Keratinocyte (primary cell): Measurements from ENCODE around the gene ADNP2. TPM values are rescaled to one million over a fixed set of nuclear protein-coding genes. Genes with fewer than 3 reads are reported as not detected.

Source experiments
- DNase-seq: peaks from one replicate; pipeline ENCODE4 v3.0.0-alpha.2; 2011; ENCODE audit warnings: low read depth, missing footprints, low spot score
- FAIRE-seq: peaks from 2 replicates; lab custom pipeline; 2011; peaks lifted over from hg19 to GRCh38; lab: Jason Lieb, UNC
- H2AFZ ChIP-seq: 2 replicates; pipeline ENCODE4 v1.6.0; 2012; ENCODE audit warnings: low read length, control low read depth, inconsistent platforms; ENCODE audit not compliant: control insufficient read depth
- H3K27ac ChIP-seq: 2 replicates; pipeline ENCODE4 v1.5.1; 2011; ENCODE audit warnings: low read length; ENCODE audit not compliant: control insufficient read depth, insufficient read depth
- H3K27me3 ChIP-seq: 3 replicates; pipeline ENCODE4 v1.6.0; 2011; ENCODE audit warnings: low read length; ENCODE audit not compliant: control insufficient read depth, insufficient read depth; ENCODE audit errors: extremely low read depth
- H3K36me3 ChIP-seq, 2 experiments: 2 replicates in 1 of 2; 3 replicates in 1 of 2; pipeline ENCODE4 v1.5.1; 2011; ENCODE audit warnings: low read length in 2 of 2, mild to moderate bottlenecking in 1 of 2; ENCODE audit not compliant: control insufficient read depth in 2 of 2, insufficient read depth in 2 of 2; ENCODE audit errors: extremely low read depth in 1 of 2
- H3K4me1 ChIP-seq: 3 replicates; pipeline ENCODE4 v1.5.1; 2011; ENCODE audit warnings: low read length; ENCODE audit not compliant: control insufficient read depth, insufficient read depth; ENCODE audit errors: extremely low read depth
- H3K4me2 ChIP-seq: 3 replicates; pipeline ENCODE4 v1.6.0; 2011; ENCODE audit warnings: low read depth, low read length; ENCODE audit not compliant: control insufficient read depth, insufficient read depth; ENCODE audit errors: extremely low read depth
- H3K4me3 ChIP-seq, 3 experiments: fragments of 200-600 bp in 1 of 3; sonication (generic) in 1 of 3; 2 replicates in 2 of 3; 3 replicates in 1 of 3; pipeline ENCODE4 v1.5.1; 2011 to 2016; ENCODE audit warnings: low read length in 3 of 3, mild to moderate bottlenecking in 3 of 3, control low read depth in 2 of 3, inconsistent platforms in 1 of 3, low read depth in 1 of 3, mixed read lengths in 1 of 3, mixed run types in 1 of 3, moderate library complexity in 1 of 3; ENCODE audit not compliant: control insufficient read depth in 2 of 3, insufficient read depth in 2 of 3; ENCODE audit errors: extremely low read depth in 1 of 3
- H3K79me2 ChIP-seq: 2 replicates; pipeline ENCODE4 v1.6.0; 2012; ENCODE audit warnings: low read length; ENCODE audit not compliant: control insufficient read depth, insufficient read depth
- H3K9ac ChIP-seq: 3 replicates; pipeline ENCODE4 v1.6.0; 2011; ENCODE audit warnings: low read length; ENCODE audit not compliant: control insufficient read depth, insufficient read depth; ENCODE audit errors: extremely low read depth
- H3K9me1 ChIP-seq: 3 replicates; pipeline ENCODE4 v1.6.0; 2011; ENCODE audit warnings: low read length; ENCODE audit not compliant: control insufficient read depth, insufficient read depth; ENCODE audit errors: extremely low read depth
- H3K9me3 ChIP-seq: 2 replicates; pipeline ENCODE4 v1.5.1; 2012; ENCODE audit warnings: low read depth, low read length; ENCODE audit not compliant: control insufficient read depth
- H4K20me1 ChIP-seq: 3 replicates; pipeline ENCODE4 v1.6.0; 2011; ENCODE audit warnings: low read length; ENCODE audit not compliant: control insufficient read depth, insufficient read depth; ENCODE audit errors: extremely low read depth
- EZH2 ChIP-seq: IDR thresholded peaks from one replicate; pipeline ENCODE4 v1.6.1; 2012; ENCODE audit warnings: inconsistent platforms, mild to moderate bottlenecking, low read length, moderate library complexity
- dilution Hi-C: fragments of 300-500 bp; cut with MboI; formaldehyde crosslinking; loops from one replicate; pipeline ENCODE4 v1.7.0; 2020; ENCODE audit warnings: low sequenced_read_pairs; ENCODE audit not compliant: extremely low pct_ligation_motif_present
- polyA plus RNA-seq, 5 experiments: library from polyadenylated mRNA; depleted of rRNA in 3 of 5; stranded (reverse) in 3 of 5; stranded (forward) in 1 of 5; unstranded in 1 of 5; fragments of >200 nt; gene quantifications; 1 replicate in 1 of 5; 2 replicates in 3 of 5; 3 replicates in 1 of 5; pipeline versions ENCODE4 v1.2.1 to v1.2.3, GENCODE V29; 2011 to 2012; ENCODE audit warnings: missing spikeins in 2 of 5, low read depth in 1 of 5, low replicate concordance in 1 of 5
- TF ChIP-seq, protein P1 (sequence below), 3 experiments: IDR thresholded peaks in 1 of 3; conservative IDR thresholded peaks in 1 of 3; optimal IDR thresholded peaks in 1 of 3; 2 replicates in 2 of 3; 3 replicates in 1 of 3; pipeline versions ENCODE3 to v1.5.1; 2011; ENCODE audit warnings: low read length in 3 of 3, mild to moderate bottlenecking in 3 of 3, moderate library complexity in 2 of 3, control low read depth in 1 of 3, inconsistent platforms in 1 of 3; ENCODE audit not compliant: insufficient read depth in 2 of 3; ENCODE audit errors: extremely low read depth in 1 of 3

The ADNP2 gene
- polyA plus RNA-seq, 1 donor (not counting 4 experiments of a cell fraction or from before 2014, with no cell fraction given) = 11.3 TPM

DNA sequence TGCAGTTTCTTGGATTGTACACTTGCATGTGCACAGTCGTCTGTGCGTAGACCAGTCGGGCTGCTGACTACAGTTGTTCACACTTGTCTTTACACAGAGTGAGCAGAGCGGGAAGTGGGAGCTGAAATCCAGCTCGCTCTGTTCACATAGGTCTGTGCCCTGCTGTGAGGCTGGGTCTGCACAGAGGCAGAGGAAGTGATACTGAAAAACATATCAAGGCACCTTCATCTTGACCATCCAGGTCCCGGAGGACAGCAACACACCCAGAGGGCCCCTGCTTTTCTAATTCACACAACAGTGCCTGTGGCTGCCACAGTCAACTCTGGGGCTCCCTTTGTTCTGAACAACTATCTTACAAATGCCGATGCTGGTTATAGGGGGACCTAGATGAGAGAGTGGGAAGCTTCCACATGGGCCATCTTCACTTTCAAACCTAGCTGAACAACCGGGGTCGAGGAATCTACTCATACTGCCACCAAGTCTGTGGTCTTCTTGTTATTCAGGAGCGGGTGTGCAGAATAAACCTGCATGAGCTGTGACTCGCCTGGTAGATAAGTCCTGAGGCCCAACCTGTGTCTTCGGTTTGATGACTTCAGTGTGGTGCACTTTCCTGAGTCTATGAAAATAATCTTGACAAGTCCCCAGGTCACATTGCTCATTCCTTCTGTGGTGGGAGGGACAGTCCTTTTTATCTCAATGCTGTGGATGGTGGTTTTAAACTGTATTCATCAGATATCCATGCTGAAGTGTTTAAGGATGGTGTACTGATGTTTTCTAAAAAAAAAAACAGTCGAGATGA is 3.5 kb upstream of the ADNP2 start:
- Histone ChIP-seq H3K36me3 (no peaks in the 10 kb centered on the region), H3K27me3 (no peaks in the 10 kb centered on the region), H3K4me2 (no peak overlapping the region), H3K9me1 (no peaks in the 10 kb centered on the region), H3K4me3 (no peak overlapping the region), H2AFZ (no peak overlapping the region), H3K27ac (no peak overlapping the region), H3K79me2 (peaks cover 10% of the 10 kb centered on the region), H3K9ac (no peak overlapping the region), H3K9me3 (no peaks in the 10 kb centered on the region), H3K4me1 (peaks cover 3% of the 10 kb centered on the region), H4K20me1 (peaks cover 3% of the 10 kb centered on the region)
- DNase-seq (no peak), FAIRE-seq (no peak)
- dilution Hi-C loops = no loop called here
- TF ChIP-seq, protein P1, sequence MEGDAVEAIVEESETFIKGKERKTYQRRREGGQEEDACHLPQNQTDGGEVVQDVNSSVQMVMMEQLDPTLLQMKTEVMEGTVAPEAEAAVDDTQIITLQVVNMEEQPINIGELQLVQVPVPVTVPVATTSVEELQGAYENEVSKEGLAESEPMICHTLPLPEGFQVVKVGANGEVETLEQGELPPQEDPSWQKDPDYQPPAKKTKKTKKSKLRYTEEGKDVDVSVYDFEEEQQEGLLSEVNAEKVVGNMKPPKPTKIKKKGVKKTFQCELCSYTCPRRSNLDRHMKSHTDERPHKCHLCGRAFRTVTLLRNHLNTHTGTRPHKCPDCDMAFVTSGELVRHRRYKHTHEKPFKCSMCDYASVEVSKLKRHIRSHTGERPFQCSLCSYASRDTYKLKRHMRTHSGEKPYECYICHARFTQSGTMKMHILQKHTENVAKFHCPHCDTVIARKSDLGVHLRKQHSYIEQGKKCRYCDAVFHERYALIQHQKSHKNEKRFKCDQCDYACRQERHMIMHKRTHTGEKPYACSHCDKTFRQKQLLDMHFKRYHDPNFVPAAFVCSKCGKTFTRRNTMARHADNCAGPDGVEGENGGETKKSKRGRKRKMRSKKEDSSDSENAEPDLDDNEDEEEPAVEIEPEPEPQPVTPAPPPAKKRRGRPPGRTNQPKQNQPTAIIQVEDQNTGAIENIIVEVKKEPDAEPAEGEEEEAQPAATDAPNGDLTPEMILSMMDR (optimal IDR thresholded peaks at IDR 0.05 in 1 of 3, IDR thresholded peaks at IDR 0.05 in 1 of 3, conservative IDR thresholded peaks at IDR 0.05 in 1 of 3; ENCODE audit: extremely low read depth in 1 of 3, insufficient read depth in 2 of 3, low read length in 3 of 3) = no peak
- TF ChIP-seq EZH2 = no peak

DNA sequence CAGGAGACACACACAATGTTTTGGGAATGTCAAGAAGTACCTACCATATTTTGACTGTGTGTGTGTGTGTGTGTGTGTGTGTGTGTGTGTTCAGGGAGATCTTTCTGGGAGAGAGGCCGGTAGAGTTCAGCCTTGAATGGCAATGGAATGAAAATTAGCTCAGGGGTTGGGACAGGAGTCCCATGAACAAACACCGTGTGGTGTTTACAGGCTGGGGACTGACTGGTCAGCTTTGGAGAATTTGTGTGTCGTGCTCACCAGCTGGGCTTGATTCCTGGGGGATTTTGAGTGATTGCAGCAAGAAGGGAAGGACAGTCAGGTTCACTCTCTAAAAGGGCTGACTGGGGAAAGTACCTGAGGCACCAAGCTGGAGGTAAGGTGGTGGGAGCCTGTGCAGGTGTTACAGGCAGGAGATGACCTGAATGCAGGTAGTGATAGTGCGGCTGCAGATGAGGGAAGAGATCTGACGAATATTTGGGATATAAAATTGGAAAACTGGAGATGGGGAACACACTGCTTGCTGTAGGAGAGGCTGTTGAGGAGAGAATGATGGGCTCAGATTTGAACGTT is 2.5 kb upstream of the ADNP2 start:
- no peak for DNase-seq
- no peak for FAIRE-seq
- Histone ChIP-seq H3K27ac (no peak overlapping the region), H3K4me2 (no peak overlapping the region), H3K9me3 (no peaks in the 10 kb centered on the region), H3K9me1 (no peaks in the 10 kb centered on the region), H3K4me3 (no peak overlapping the region), H3K79me2 (peaks cover 20% of the 10 kb centered on the region), H4K20me1 (peaks cover 12% of the 10 kb centered on the region), H2AFZ (no peak overlapping the region), H3K9ac (no peak overlapping the region), H3K36me3 (no peaks in the 10 kb centered on the region), H3K4me1 (peaks cover 10% of the 10 kb centered on the region), H3K27me3 (no peaks in the 10 kb centered on the region)
- TF ChIP-seq EZH2 = no peak
- TF ChIP-seq, protein P1 (optimal IDR thresholded peaks at IDR 0.05 in 1 of 3, IDR thresholded peaks at IDR 0.05 in 1 of 3, conservative IDR thresholded peaks at IDR 0.05 in 1 of 3; ENCODE audit: extremely low read depth in 1 of 3, insufficient read depth in 2 of 3, low read length in 3 of 3) = no peak
- dilution Hi-C loops = no loop called here
